CD4-positive, alpha-beta T cell treated with Interleukin-2 at 100 ng/mL for 4 hours (primary cell): ENCODE results near the gene RILP.
A peak's percentile ranks its signal among the peaks of the same experiment; 100 is the strongest.

Source experiments
- DNase-seq: peaks from one replicate; pipeline ENCODE4 v3.0.0-alpha.2; 2020; ENCODE audit warnings: low spot score

The RILP gene

GRCh38 chr17:1627982-1628855 is 21.4 kb downstream of the RILP start, which contains the start of gene SLC43A2:
Gene SLC43A2 (minus strand): TSS chr17:1628834. CDS start chr17:1627874, 960 bp downstream.
- DNase-seq = peak; percentile 74

GRCh38 chr17:1627182-1627981 is 22.3 kb downstream of the RILP start:
- DNase-seq = no peak

- no peak for DNase-seq
These were observed 23.3 kb downstream of the RILP start for GRCh38 chr17:1626333-1626732.

- no peak for DNase-seq
These were observed 24.1 kb downstream of the RILP start for GRCh38 chr17:1625581-1625980.

GRCh38 chr17:1625053-1625452 is 24.6 kb downstream of the RILP start:
- no peak for DNase-seq

GRCh38 chr17:1624650-1625049 is 25.0 kb downstream of the RILP start:
- DNase-seq = no peak

- no peak for DNase-seq
These were observed 26.5 kb downstream of the RILP start for GRCh38 chr17:1623057-1623630.

- no peak for DNase-seq
These were observed 28.3 kb downstream of the RILP start for GRCh38 chr17:1621273-1621954.

GRCh38 chr17:1620486-1620885 is 29.2 kb downstream of the RILP start:
- DNase-seq = no peak

- DNase-seq = no peak
These were observed 32.0 kb downstream of the RILP start for GRCh38 chr17:1617620-1618174.

- DNase-seq = no peak
These were observed 33.6 kb downstream of the RILP start for GRCh38 chr17:1616101-1616500.

- no peak for DNase-seq
These were observed 37.3 kb downstream of the RILP start for GRCh38 chr17:1612400-1612799.

- DNase-seq = no peak
These were observed 38.0 kb downstream of the RILP start for GRCh38 chr17:1611715-1612114.

- no peak for DNase-seq
These were observed 41.0 kb downstream of the RILP start for GRCh38 chr17:1608676-1609075.

- no peak for DNase-seq
These were observed 41.7 kb downstream of the RILP start for GRCh38 chr17:1607971-1608320.

GRCh38 chr17:1606352-1606985 is 43.2 kb downstream of the RILP start:
- no peak for DNase-seq

- DNase-seq = no peak
These were observed 43.9 kb downstream of the RILP start for GRCh38 chr17:1605681-1606351.

- DNase-seq = no peak
These were observed 44.7 kb downstream of the RILP start for GRCh38 chr17:1604831-1605528.

- DNase-seq = no peak
These were observed 48.1 kb downstream of the RILP start for GRCh38 chr17:1601571-1601970.

GRCh38 chr17:1598399-1599095 is 51.1 kb downstream of the RILP start:
- DNase-seq = no peak
